HG03460 (cell line): ENCODE results near the gene COPZ2.
"Not testable (repeated sequence)": the region's sequence is repeated elsewhere in the genome, so short reads cannot be mapped to it uniquely, and the experiment has no call there.

Experiments used
- ATAC-seq: cut with Tn5 transposase; IDR thresholded peaks from one replicate; pipeline ENCODE4 v1.9.1; 2021; ENCODE audit not compliant: unreplicated experiment

Gene COPZ2

DNA sequence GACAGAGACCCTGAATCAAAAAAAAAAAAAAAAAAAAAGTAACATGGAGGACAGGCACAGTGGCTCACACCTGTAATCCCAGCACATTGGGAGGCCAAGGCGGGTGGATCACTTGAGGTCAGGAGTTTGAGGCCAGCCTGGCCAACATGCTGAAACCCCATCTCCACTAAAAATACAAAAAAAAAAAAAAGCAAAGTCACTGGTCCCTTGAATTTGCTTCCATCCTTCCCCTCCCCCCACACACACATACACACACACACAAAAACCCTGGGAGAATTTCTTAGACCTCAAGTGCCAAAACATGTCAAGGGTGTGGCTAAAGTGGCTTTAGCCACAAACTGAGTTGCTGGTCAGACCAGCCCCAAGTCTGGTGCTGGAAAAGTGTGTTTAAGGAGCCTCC is 49.2 kb downstream of the COPZ2 start:
- not testable (repeated sequence) for ATAC-seq

DNA sequence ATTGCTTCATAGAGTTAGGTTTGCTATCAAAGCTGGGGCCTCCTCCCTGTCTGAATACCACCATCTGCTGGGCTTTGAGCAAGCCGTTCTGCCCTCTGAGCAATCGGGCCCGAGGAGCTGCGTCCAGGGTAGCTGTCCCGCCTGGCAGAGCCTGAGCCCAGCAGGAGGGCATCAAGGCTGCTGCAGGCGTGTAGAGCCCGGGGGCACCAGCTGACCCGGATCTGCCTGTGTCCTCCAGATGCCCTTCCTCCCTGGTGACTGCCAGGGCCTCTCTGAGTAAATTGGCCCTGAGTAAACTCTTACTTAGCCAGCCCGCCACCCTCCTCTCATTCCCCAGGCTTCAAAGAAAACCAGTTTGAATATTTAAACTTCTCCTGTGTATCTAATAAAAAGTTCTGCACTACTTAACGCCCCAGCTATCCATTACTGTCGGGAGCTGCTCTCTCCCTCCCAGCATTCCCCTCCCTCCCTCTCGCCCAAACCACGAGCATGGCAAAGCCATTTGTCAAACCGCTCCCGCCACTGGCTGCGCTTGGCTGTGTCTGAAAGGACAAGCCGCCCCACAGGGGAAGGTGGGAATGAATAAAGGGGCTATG is 50.3 kb downstream of the COPZ2 start:
- no peak for ATAC-seq

DNA sequence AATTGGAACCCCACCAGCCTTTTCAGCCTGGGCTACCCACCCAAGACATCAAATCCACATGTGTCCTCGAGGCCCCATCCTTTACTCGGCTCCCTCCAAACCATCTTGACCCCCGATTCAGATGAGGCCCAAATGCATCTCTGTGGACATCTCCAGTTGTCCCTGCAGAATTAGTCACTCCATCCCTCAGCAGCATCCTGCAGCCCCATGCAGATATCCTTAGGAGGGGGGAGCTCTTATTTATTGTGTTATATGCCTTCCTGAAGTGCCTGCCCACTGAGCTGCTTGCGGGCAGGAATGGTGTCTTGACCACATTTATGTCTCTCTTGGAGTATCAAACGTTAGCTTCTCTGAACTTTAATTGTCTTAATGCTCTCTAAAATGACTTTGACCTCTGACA is 51.1 kb downstream of the COPZ2 start:
- no peak for ATAC-seq

DNA sequence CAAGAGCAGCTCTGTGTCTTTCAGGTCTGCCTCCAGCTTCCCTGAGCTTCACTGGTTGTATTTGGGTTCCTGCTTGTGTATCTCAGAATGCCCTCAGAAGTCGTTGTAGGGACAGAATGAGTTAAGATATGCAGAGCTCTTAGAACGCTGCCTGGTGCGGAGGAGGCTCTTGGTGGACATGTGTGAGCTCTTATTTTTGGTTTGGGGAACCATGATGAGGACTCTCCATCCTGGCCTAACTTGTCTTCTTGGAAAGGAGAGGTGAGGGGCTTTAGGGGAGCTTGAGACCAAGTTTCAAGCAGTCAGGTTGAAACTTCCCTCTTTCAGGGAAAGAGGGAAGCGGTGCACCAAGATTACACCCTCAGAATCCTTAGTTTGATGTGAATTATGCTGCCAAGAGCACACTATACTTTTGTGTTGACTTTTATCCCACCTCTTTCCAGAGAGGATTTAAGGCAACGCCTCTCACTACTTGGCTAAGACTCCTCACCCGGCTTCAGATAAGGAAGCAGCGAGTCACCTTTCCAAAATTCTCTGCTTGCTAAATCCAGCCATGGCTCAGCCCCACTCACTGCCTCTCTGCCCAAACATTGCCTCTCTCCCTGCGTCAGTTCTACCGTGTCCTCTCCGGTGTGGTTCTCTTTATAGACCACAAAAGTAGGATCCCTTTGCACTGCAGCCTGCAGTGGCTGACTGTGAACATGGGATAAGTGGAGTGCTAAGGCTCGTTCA is 53.9 kb downstream of the COPZ2 start:
- ATAC-seq: no peak

DNA sequence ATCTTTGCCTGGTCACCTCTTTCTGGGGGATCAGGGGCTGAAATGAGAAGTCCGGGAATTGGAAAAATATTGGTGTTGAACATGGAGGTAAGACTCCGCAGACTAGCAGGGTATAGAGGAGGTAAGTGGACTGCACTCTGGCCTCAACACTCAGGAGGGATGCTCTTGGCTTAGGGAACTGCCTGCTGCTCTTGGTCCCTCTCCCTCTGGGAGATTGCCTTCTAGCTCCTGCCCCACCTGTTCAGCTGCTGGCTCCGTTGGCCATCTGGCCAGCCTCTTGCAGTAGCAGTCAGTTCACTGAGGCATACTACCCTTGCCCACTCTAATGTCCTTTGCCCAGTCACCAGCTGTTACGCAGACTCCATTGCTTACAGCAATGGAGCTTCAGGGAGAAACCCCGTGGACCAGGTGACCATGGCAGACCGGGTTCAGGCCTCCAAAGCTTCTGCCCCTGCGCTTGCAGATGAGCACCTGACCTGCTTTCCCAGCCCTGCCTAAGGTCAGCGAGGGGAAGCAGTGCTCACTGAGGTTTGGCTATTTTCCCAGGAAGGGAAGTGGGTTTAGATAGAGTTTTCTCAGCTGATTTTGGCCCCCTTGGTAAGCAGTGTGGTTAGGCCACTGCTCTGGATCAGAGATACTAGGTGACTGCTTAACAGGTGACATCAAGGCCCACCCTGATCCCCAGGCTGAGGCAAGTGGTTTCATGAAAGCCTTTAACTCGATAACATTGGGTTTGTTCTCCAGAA is 54.8 kb downstream of the COPZ2 start:
- ATAC-seq: no peak

DNA sequence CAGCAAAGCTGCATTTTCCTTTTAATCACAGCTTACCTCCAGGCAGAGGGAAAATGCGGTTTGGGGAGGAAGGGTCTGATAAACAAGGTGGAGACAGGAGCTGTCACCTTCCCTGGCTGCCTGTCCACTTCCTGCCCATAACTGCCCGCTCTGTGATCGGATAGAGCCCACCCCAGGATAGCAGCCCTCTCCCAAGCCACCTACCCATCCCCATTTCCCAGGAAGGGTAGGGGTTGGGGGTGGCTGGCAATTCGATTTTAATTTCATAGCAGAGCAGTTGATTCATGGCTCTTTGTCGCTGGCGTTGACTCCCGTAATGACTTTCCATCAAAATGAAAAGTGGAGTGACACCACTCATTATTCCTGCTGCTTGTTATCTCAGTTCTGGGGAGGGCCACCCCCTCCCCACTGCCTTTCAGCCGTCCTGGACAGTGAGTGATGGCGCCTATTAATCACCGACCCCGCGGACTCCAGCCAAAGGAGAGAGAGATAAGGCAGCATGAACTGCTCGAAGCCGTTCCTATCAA is 55.4 kb downstream of the COPZ2 start:
- ATAC-seq: no peak

DNA sequence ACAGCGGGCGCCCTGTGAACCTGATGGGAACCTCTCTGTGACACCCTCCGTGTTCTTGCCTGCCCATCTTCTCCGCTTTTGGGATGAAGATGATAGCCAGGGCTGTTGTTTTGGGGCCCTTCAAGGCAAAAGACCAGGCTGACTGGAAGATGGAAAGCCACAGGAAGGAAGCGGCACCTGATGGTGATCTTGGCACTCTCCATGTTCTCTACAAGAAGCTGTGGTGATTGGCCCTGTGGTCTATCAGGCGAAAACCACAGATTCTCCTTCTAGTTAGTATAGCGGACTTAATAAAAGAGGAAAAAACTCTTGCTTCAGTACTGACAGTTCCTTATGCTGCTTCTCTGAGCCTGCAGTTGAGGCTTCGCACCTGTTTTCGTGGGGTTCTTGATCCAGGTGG is 56.1 kb downstream of the COPZ2 start:
- ATAC-seq: no peak

DNA sequence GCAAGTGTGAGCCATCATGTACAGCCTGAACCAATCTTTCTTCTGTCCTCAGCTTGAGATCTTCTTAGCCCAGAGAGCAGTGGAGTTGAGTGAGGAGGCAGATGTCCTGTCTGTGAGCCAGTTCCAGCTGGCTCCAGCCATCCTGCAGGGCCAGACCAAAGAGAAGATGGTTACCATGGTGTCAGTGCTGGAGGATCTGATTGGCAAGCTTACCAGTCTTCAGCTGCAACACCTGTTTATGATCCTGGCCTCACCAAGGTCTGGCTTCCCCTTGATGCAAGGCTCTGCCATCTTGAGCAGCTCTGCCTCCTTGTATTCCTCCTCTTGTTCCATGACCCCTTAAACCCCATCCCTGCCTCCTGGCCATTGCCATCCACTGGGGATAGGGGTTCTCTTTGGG is 57.1 kb downstream of the COPZ2 start:
- ATAC-seq: no peak

DNA sequence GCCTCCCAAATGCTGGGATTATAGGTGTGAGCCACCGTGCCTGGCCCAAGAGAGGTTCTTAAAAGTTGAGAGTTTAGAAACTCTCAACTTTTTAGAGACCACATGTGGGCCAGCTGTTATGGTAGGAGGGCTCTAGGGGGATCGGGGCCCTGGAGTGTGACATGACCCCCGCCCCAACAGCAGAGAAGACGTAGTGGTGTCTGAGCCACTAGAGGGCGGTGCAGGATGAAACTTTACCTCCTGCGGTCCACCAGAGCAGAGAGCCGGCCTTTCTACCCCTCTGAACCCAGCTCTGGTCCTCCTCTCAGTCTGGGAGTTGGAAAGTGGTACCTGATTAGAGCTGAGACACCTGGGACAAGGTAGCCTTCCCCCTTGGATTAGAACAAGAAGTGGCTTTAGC is 59.3 kb downstream of the COPZ2 start:
- no peak for ATAC-seq
